CD4-positive, alpha-beta T cell (primary cell): Measurements from ENCODE around the gene IRAK2. TPM values are rescaled to one million over a fixed set of nuclear protein-coding genes. Genes with fewer than 3 reads are reported as not detected.

Experiments used
- ATAC-seq: fragments of 200-7000 bp; cut with Tn5 transposase; one replicate; pipeline ENCODE4 v1.10.0; 2022; ENCODE audit warnings: mild to moderate bottlenecking; ENCODE audit not compliant: poor library complexity
- CTCF ChIA-PET: fragments of 350-600 bp; sonication (Branson Sonifier 250); formaldehyde crosslinking; loops from one replicate; lab custom pipeline; 2021; ENCODE audit warnings: antibody characterized with exemption, inconsistent platforms; lab: Charles Lee
- POLR2A ChIA-PET: fragments of 350-600 bp; sonication (Branson Sonifier 250); formaldehyde crosslinking; loops from one replicate; lab custom pipeline; 2021; ENCODE audit warnings: antibody characterized with exemption, inconsistent platforms; lab: Charles Lee
- DNase-seq, 14 experiments: peaks; one replicate each; pipeline ENCODE4 v3.0.0-alpha.2; 2013 to 2020; ENCODE audit warnings: mixed read lengths in 2 of 14
- H3K27ac ChIP-seq, 2 donors: one replicate each; pipeline versions ENCODE4 v1.5.1 to v1.7.0; 2013; ENCODE audit warnings: low read length in 2 of 2, low read depth in 1 of 2, mild to moderate bottlenecking in 1 of 2
- H3K27me3 ChIP-seq, 2 experiments: 1 replicate in 1 of 2; 2 replicates in 1 of 2; pipeline versions ENCODE4 v1.6.1 to v1.7.0; 2013; ENCODE audit warnings: low read length in 2 of 2, control low read depth in 1 of 2, mild to moderate bottlenecking in 1 of 2, moderate library complexity in 1 of 2; ENCODE audit not compliant: insufficient read depth in 2 of 2, control insufficient read depth in 1 of 2
- H3K36me3 ChIP-seq: one replicate; pipeline ENCODE4 v1.6.1; 2013; ENCODE audit warnings: low read length, control low read depth; ENCODE audit not compliant: insufficient read depth
- H3K4me1 ChIP-seq: one replicate; pipeline ENCODE4 v1.6.1; 2013; ENCODE audit warnings: low read length, control low read depth; ENCODE audit not compliant: insufficient read depth
- H3K4me3 ChIP-seq: one replicate; pipeline ENCODE4 v1.5.1; 2013; ENCODE audit warnings: mild to moderate bottlenecking, low read length, moderate library complexity
- H3K9me3 ChIP-seq, 2 experiments: 1 replicate in 1 of 2; 2 replicates in 1 of 2; pipeline versions ENCODE4 v1.6.1 to v1.7.0; 2013; ENCODE audit warnings: low read length in 2 of 2, mild to moderate bottlenecking in 2 of 2, control low read depth in 1 of 2, moderate library complexity in 1 of 2; ENCODE audit not compliant: control insufficient read depth in 1 of 2, insufficient read depth in 1 of 2
- H3K27ac Mint-ChIP-seq: one replicate; pipeline ENCODE4 v1.8.0; 2020; ENCODE audit warnings: mixed read lengths
- H3K27me3 Mint-ChIP-seq: one replicate; pipeline ENCODE4 v1.8.0; 2021; ENCODE audit warnings: mixed read lengths
- H3K36me3 Mint-ChIP-seq: one replicate; pipeline ENCODE4 v1.8.0; 2021; ENCODE audit warnings: low read depth, mixed read lengths
- H3K4me1 Mint-ChIP-seq: one replicate; pipeline ENCODE4 v1.8.0; 2021; ENCODE audit warnings: low read depth, mixed read lengths
- H3K4me3 Mint-ChIP-seq: one replicate; pipeline ENCODE4 v1.8.0; 2020; ENCODE audit warnings: mild to moderate bottlenecking, mixed read lengths
- H3K9me3 Mint-ChIP-seq: one replicate; pipeline ENCODE4 v1.8.0; 2020; ENCODE audit warnings: mixed read lengths
- intact Hi-C, 2 experiments: fragments of 100-400 bp; cut with DNase I in 1 of 2; cut with micrococcal nuclease in 1 of 2; formaldehyde crosslinking; loops; one replicate each; pipeline versions ENCODE4 v1.15.1 to v1.9.0; 2023 to 2025; cut with DNase I, micrococcal nuclease
- total RNA-seq, 174 experiments: library from RNA in 2 of 174; stranded (reverse) in 2 of 174; gene quantifications; one replicate each; pipeline ENCODE4 v1.2.3 and lab custom pipeline; 2021 to 2026
- TF ChIP-seq, protein P1 (sequence below): fragments of 200-600 bp; IDR thresholded peaks from one replicate; pipeline ENCODE4 v1.8.0; 2022; ENCODE audit warnings: antibody characterized with exemption, mild to moderate bottlenecking

IRAK2 gene
- total RNA-seq, 2 experiments from 2014 or later = 1.4 to 1.6 TPM

- Histone ChIP-seq H3K4me3 (no peak overlapping the region), H3K9me3 (no peaks in the 10 kb centered on the region), H3K36me3 (peaks cover 3% of the 10 kb centered on the region), H3K27me3 (no peaks in the 10 kb centered on the region), H3K27ac (no peak overlapping the region), H3K4me1 (peaks cover 35% of the 10 kb centered on the region)
- ChIA-PET POLR2A (interaction anchor here (1.2 to 2.3 kb wide), 2 partner anchors 9 to 18 kb away, joined by 4 to 7 read pairs; partner anchors contain the start of gene TATDN2), CTCF (no interaction called here)
- H3K27me3 Mint-ChIP-seq = no peaks in the 10 kb centered on the region
- no peak overlapping the region for H3K4me3 Mint-ChIP-seq
- peaks cover 17% of the 10 kb centered on the region for H3K36me3 Mint-ChIP-seq
- peaks cover 30% of the 10 kb centered on the region for H3K4me1 Mint-ChIP-seq
- DNase-seq (no peak), ATAC-seq (no peak)
- H3K27ac Mint-ChIP-seq = peak overlapping the region; percentile 59
- no peaks in the 10 kb centered on the region for H3K9me3 Mint-ChIP-seq
- TF ChIP-seq, protein P1, sequence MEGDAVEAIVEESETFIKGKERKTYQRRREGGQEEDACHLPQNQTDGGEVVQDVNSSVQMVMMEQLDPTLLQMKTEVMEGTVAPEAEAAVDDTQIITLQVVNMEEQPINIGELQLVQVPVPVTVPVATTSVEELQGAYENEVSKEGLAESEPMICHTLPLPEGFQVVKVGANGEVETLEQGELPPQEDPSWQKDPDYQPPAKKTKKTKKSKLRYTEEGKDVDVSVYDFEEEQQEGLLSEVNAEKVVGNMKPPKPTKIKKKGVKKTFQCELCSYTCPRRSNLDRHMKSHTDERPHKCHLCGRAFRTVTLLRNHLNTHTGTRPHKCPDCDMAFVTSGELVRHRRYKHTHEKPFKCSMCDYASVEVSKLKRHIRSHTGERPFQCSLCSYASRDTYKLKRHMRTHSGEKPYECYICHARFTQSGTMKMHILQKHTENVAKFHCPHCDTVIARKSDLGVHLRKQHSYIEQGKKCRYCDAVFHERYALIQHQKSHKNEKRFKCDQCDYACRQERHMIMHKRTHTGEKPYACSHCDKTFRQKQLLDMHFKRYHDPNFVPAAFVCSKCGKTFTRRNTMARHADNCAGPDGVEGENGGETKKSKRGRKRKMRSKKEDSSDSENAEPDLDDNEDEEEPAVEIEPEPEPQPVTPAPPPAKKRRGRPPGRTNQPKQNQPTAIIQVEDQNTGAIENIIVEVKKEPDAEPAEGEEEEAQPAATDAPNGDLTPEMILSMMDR = no peak
- intact Hi-C loops = loop anchor here (5.0 to 10.0 kb wide), 2 partner anchors 202 to 385 kb away; partner anchors contain the start of genes FANCD2 (in 1 of the 2) and RPUSD3 (in 1 of the 2)
Observed at GRCh38 chr3:10229576-10229975, 64.9 kb downstream of the IRAK2 start.

GRCh38 chr3:10232137-10232536 lies 67.4 kb downstream of the IRAK2 start:
- H3K9me3 Mint-ChIP-seq = no peaks in the 10 kb centered on the region
- H3K27me3 ChIP-seq = no peaks in the 10 kb centered on the region
- no peaks in the 10 kb centered on the region for H3K9me3 ChIP-seq
- TF ChIP-seq, protein P1 = no peak
- peaks cover 22% of the 10 kb centered on the region for H3K4me1 Mint-ChIP-seq
- peaks cover 23% of the 10 kb centered on the region for H3K36me3 ChIP-seq
- peak overlapping the region; percentile 5 for H3K4me3 ChIP-seq
- peaks cover 15% of the 10 kb centered on the region for H3K4me1 ChIP-seq
- H3K27ac Mint-ChIP-seq = peak overlapping the region; percentile 8
- H3K36me3 Mint-ChIP-seq = peaks cover 22% of the 10 kb centered on the region
- no peak overlapping the region for H3K4me3 Mint-ChIP-seq
- CTCF ChIA-PET = interaction anchor here (0.6 kb wide), 1 partner anchor 88 kb away, joined by 3 read pairs; no protein-coding TSS in a partner anchor
- no peak for ATAC-seq
- POLR2A ChIA-PET = no interaction called here
- intact Hi-C loops = no loop called here
- DNase-seq = peak in 3 of 14 experiments; percentile 29 to 61 (median 50)
- no peaks in the 10 kb centered on the region for H3K27me3 Mint-ChIP-seq
- H3K27ac ChIP-seq = no peak overlapping the region

DNA sequence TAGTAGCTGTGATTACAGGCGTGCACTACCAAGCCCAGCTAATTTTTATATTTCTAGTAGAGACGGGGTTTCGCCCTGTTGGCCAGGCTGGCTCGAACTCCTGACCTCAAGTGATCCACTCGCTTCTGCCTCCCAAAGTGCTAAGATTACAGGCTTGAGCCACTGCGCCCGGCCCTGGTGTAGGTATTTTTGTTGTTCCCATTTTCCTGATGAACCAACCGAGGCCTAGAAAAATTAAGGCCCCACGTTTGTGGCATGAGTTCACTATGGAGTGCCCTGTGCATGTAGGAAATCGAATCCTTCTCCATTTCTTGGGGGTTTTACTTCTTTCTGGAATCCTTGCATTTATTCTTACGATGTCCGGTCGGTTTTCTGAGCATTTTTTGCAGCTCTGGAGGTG lies 69.3 kb downstream of the IRAK2 start:
- Histone ChIP-seq H3K4me3 (no peak overlapping the region), H3K4me1 (peaks cover 19% of the 10 kb centered on the region), H3K27me3 (no peaks in the 10 kb centered on the region), H3K36me3 (peaks cover 23% of the 10 kb centered on the region), H3K27ac (no peak overlapping the region), H3K9me3 (no peaks in the 10 kb centered on the region)
- ChIA-PET CTCF (no interaction called here), POLR2A (no interaction called here)
- no peak overlapping the region for H3K27ac Mint-ChIP-seq
- H3K9me3 Mint-ChIP-seq = no peaks in the 10 kb centered on the region
- peaks cover 31% of the 10 kb centered on the region for H3K4me1 Mint-ChIP-seq
- TF ChIP-seq, protein P1 = no peak
- H3K27me3 Mint-ChIP-seq = no peaks in the 10 kb centered on the region
- H3K36me3 Mint-ChIP-seq = peaks cover 32% of the 10 kb centered on the region
- intact Hi-C loops = no loop called here
- no peak overlapping the region for H3K4me3 Mint-ChIP-seq
- DNase-seq (no peak), ATAC-seq (no peak)
